HG03460 (cell line): ENCODE results near the gene NKD2.
"Not testable (repeated sequence)": the region's sequence is repeated elsewhere in the genome, so short reads cannot be mapped to it uniquely, and the experiment has no call there.

ENCODE experiments used
- ATAC-seq: cut with Tn5 transposase; IDR thresholded peaks from one replicate; pipeline ENCODE4 v1.9.1; 2021; ENCODE audit not compliant: unreplicated experiment

NKD2 gene

DNA sequence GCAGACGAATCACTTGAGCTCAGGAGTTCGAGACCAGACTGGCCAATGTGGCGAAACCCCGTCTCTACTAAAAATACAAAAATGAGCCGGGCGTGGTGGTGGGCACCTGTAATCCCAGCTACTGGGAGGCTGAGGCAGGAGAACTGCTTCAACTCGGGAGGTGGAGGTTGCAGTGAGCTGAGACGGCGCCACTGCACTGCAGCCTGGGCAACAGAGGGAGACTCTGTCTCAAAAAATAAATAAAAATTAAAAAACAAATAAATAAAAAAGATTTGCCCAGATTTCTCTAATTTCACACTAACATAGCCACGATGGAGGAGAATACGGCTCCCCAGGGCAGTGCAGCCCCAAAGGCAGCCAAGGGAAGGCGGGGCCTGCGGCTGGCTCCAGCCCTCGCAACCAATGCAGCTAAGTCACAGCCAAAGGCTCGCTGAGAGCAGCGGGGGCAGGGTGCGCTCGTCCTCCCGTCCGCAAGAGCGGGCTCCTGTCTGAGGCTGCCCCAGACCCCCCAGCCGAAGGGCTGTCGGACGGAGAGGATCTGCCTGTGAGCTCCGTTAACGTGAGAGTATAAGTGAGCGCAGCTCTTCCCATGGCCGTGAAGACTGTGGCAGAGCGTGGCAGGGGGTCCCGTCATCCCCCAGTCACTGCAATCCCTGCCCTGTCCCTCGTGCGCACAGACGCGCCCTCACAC lies 59.7 kb downstream of the NKD2 start:
- ATAC-seq = no peak

DNA sequence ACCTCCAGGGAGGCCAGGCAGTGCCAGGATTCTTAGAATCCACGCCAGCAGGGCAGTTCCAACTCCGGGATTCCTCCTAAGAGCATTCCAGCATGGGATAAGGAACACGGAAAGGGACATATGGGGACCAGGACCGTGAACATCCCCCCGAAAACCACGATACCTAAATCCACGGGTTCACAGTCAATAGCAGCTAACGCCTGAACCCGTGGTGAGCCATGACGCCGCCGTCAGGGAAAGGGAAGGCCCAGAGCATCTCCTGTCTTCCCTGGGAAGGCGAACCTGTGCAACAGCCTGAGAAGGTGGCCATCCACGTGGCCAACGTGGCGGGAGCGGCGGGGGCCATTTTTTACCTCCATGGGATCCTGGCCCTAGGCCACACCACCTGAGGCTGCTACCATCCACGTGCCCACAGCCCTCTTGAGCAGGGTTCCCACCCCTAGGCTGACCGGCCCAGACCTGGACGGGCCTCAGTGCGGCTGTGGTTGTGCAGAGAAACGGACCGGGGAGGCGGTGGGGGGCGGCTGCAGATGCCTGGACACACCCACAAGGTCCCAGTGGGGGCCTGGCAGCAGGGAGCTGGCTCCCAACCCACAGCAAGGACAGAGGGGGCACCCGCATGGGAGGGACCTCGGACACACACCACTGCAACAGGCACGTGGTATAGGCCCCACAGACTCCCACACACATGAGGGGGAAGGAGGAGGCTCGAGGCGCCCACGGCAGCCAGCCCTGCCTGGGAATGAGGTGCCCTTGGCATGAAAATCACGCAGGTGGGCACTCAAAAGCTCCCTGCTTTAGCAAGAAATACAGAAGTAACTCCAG lies 60.5 kb downstream of the NKD2 start:
- no peak for ATAC-seq

DNA sequence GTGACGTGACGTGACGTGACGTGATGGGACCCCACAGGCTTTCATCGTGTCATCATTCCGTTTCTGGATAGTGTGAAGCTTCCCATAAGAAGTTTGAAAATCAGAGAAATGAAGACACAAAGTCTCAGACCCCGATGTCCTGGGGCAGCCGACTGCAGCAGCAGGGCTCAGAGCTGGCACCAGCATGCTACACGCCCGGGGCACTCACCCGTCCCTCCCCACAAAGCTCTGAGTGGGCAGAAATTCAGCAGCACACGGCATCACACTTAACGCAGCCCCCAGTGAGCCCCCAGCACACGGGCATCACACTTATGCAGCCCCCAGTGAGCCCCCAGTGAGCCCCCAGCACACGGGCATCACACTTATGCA lies 61.1 kb downstream of the NKD2 start:
- no peak for ATAC-seq

DNA sequence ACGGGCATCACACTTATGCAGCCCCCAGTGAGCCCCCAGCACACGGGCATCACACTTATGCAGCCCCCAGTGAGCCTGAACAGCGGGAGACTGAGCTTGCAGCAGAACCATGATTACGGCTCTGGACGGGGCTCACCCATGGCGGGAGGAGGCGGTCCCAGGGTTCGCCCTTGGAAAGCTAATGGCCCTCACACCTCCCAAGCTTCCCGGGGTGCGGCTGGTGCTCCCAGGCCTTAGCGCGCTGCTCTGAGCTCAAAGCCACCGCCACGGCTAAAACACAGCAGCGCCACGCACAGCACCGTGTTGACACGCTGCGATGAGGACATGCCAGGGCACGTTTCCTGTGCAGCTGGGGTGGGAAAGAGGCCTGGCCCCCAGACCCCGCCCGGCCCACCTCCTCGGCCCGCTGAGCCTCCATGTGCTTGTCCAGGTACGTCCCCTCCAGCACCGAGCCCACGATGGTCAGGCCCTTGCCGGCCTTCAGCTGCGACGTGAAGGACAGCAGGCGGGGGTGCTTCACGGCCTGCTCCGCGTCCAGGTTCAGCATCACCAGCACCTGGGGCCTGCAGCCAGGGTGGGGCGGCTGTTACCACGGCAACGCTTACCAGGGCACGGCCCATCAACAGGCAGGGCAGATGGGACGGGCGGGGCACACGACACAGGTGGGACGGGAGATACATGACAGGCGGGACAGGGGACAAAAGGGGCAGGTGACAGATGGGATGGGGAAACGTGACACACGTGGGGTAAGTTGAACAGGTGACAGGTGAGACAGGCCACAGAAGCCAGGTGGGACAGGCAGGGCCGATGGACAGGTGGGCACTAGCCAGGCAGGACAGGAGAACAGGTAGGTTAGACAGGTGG lies 64.9 kb downstream of the NKD2 start:
- ATAC-seq = no peak

DNA sequence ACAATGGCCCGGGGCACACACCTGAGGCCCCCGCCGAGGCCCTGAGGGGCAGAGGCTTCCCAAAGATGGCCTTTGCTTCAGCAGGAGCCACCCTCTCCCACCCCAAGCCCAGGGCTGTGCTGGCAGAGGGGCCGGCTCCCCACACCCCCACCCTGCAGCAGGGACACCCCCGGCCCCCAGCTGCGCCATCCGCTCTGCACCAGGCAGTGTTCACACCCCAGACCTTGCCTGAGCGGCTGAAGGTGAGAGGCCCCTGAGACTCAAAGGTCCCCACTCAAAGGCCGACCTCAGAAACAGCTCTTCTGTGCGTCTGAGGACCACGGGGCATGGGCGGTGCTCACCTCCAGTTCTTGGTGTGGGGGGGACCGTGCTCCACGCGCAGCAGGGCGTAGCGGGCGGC lies 65.6 kb downstream of the NKD2 start:
- ATAC-seq = no peak

DNA sequence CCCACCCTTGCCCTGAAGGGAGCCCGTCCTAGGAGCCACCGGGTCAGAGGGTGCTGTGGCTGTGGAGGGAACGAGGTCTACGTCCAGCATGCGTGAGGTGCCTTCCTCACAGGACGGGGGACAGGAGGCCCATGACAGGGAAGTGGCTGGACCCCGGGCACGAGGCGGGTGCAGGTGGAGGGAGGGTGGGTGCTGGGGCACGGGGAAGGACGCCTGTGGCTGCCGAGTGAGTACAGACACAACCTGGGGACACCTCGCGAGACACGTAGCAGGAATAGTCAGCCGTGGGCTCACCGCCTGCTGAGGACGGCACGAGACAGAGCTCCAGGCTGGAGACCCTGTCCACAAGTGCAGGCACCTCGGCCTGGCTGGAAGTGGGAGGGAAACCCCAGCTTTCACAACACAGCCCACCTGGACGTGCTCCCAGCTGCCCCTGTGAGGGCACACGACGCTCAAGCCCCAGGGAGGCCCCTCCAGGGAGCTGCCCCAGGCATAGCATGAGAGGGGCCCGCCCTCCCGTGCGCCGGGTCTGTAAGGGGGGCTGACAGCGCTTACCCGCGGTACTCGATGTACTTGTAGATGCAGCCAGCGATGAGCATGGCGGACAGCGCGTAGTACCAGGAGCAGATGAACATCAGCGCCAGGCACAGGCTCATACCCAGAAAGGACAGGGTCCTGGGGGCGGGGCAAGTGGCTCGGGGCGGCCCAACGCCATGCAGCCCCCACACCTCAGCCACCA lies 66.4 kb downstream of the NKD2 start:
- ATAC-seq = no peak

DNA sequence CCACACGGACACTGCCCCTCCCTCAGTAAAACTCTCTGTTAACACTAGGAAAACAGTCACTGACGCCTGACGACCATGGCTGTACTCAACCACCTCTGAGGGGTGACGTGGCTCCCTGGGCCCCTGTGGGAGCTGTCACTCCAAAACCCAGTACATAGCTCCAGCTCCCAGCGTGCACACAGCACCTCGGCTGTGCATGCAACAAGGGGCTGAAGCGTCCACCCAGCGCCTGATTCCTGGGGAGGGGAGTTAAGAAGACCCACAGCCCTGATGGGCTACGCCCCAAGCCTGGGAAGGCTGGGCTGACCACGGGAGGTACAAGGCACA lies 66.9 kb downstream of the NKD2 start:
- no peak for ATAC-seq

DNA sequence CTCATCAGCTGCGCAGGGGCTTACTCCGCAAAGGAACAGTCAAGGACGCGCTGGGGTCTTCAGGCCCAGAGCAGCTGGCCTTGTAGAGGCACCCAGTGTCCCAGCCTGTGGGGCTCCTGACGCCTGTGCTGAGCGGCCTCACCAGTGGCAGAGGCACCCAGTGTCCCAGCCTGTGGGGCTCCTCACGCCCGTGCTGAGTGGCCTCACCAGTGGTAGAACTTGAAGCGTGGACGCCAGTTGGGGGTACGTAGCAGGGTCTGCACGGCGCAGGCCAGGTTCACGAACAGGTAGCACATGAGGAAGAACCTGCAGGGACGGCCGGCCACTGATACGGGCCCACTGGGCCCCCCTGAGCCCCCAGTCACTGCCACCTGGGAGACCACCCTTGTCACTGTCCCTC lies 67.3 kb downstream of the NKD2 start:
- ATAC-seq = no peak

DNA sequence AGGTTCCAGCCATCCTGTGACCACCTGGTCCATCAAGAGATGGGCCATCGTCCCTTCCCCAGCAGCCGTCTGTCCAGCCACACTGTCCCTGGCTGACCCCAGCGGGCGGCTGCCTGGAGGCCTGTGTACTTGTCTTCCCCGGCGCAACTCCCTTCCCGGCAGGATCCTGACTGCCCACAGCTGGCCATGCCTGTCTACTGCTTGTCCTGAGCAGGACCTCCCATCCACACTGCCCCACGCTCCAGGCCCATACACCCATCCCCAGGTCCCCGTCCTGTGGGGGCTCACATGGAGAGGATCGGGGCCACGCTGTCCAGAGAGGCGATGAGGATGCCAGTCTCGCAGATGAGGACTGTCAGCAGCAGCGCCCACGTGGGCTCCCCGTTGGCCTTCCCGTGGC lies 67.8 kb downstream of the NKD2 start:
- no peak for ATAC-seq

DNA sequence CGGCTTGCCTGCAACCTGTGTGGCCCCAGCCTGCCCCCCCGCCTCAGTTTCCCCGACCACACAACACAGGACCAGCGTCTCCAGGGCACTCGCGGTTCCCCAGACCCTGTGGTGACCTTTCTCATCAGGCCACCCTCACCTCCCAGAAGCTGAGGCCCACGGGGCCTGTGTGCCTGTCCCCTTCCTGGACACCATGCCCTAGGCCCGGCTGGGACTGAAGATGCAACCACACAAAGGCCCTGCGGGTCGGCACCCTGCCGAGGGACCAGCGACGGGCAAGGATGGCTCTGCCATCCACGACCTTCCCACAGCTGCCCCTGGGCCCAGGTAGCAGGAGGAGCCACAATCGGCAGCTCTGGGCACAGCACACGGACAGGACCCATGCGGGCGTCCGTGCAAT lies 68.4 kb downstream of the NKD2 start:
- no peak for ATAC-seq

DNA sequence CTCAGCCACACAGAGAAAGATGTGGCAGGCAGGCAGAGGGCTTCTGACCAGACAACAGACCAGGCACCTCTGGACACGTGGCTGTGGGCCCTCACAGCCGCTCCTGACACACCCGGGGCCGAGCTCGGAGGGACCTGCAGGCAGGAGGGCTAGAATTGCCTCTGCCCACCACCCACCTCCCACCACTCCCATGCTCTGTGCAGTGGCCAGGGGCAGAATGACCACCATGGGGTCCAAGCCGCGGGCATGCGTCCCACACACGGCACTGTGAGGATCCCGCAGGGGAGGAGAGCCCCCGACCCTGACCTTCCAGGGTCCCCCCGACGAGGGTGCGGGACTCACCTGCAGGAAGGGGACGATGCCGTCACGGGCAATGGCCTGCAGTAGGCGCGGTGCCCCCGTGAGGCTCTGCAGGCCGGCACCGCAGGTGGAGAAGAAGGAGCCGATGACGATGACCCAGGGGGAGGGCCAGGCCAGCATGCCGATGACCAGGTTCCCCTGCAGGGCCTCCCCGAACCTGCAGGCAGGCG lies 69.0 kb downstream of the NKD2 start:
- ATAC-seq = no peak

DNA sequence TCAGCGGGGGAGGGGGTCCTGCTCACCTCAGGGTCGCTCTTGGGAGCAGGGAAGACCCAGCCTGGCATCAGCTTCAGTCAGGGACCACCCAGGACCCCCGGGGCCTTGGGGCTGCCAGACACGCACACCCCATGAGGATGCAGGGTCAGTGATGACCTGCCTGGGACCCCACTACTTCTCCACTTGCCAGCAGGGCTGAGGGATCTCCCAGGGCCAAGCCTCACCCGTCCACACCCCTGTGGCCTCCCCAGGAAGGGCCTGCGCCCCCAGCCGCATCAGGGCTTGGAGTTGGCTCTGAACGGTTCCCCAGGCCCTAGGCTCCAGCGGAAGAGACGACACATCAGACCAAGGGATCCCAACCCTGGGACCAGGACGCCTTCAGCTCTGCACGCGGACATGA lies 69.6 kb downstream of the NKD2 start:
- no peak for ATAC-seq

DNA sequence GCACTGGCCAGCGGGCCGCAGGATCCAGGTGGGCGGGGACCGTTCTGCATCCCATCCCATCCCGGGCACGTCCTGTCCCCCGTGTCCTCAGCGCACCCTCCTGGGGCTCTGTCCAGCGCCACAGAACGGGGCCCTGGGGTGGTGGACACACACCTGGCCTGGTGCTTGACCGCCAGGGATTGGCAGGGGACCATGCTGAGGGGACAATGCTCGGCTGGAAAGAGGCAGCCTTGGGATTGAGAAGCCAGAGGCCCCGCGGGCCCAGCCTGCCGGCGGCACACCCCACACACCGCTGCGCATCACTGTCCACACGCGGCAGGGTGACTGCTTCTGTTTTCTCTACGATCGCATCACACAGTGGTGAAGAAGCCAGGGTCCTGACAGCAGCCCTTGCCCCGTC lies 70.2 kb downstream of the NKD2 start:
- ATAC-seq = no peak

DNA sequence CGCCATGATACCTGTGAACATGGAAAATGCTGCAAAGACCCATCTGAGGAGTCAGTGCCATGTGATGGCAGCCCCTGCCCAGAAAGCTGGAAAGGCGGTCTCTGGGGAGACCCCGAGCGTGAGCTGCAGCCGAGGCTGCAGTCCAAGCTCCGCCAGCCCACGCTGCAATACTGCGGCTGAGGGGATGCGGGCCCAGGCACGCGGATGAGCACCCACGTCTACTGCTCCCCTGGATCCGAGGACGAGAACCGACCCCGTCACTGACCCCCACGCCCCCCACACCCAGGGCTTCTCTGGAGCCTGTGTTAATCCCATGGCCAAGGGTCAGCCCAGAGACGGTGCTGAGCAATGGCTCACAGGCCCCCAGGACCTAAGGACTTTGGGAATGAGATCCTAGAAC lies 70.9 kb downstream of the NKD2 start:
- ATAC-seq = no peak

DNA sequence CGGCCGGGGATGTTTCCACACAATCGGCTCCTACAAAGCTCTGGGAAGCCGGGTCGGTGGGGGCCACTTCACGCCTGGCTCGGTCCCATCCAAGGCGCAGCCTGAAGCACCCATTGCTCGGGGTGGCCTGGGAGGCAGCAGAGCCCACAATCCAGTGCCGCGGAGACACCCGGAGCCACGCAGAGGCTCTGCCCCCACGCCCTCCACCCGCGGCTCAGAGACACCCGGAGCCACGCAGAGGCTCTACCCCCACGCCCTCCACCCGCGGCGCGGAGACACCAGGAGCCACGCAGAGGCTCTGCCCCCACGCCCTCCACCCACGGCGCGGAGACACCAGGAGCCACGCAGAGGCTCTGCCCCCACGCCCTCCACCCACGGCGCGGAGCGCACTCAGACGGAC lies 71.4 kb downstream of the NKD2 start:
- no peak for ATAC-seq

DNA sequence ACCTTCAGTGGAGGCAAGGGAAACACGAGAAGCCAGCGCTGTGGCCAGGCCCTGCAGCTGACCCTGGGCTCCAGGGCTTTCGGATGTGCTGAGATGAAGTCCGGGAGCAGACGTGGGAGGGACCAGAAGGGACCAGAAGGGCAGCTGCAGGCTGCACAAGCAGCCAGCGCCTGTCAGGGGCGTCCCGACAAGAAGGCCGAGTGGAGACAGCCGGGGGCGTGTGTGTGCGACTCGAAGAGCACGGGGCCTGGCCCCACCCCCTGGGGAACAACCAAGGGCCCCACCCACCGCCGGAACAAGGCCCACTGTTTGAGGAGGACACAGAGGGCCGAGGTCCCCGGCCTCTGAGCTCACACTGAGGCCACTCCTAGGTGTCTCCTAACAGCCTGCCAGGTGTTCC lies 71.8 kb downstream of the NKD2 start:
- ATAC-seq = no peak

DNA sequence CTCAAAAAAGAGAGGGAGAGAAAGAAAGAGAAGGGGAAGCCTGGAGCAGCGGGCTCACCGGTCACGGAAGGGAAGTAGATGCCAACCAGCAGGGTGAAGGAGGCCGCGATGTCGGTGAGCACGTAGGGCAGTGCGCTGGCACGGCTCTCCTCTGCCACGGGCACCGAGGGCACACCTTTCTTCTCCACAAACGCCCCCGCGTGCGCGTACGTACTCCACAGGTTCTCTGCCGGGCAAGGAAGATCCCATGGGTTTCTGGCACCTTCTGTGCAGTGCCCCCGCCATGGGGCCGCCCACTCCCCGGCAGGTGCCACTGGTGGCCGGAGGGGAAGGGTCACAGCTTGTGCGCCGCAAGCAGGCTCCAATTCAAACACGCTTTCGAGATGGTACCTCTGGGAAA lies 72.9 kb downstream of the NKD2 start:
- ATAC-seq = no peak

DNA sequence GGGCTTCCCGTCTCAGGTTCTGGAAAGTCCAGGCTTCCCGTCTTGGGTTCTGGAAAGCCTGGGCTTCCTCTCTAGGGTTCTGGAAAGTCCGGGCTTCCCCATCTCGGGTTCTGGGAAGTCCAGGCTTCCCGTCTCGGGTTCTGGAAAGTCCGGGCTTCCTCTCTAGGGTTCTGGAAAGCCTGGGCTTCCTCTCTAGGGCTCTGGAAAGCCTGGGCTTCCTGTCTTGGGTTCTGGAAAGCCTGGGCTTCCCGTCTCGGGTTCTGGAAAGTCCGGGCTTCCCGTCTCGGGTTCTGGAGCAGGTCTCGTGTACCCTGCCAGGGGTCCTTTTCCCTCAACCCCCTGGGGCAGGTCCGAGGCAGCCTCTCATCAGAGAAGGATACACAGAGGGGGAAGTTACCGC lies 74.4 kb downstream of the NKD2 start:
- not testable (repeated sequence) for ATAC-seq

DNA sequence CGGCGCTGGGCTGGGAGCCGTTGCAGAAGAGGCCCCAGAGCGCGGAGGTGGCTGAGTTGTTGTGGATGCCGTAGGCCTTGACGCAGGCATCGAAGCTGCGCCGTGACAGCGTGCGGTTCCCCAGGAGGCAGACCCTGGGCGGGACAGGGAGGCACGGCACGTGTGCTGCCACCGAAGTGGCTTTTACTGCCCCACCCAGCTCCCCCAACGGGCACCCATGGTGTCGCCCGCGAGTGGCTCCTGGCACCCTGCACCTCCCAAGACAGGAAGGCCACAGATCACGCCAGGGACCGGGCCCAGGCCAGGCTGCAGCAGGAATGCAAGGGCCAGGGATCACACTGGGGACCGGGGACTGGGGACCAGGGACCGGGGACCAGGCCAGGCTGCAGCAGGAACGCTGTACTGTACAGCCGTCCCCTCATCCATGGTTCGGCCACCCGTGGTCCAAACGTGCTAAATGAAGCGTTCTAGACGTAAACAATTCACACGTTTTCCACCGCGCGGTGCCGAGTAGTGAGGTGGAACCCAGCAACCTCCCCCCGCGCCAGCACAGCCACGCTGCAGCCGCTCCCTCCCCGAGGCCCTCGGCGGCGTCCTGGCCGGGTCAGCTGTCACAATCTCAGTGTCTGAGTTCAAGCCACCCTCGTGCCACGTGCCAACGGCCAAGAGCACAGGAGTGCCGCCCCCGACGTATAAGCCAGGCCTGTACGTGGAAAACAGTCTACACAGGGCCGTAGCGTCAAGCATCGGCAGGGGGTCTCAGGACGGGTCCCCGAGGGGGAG lies 75.4 kb downstream of the NKD2 start:
- no peak for ATAC-seq

DNA sequence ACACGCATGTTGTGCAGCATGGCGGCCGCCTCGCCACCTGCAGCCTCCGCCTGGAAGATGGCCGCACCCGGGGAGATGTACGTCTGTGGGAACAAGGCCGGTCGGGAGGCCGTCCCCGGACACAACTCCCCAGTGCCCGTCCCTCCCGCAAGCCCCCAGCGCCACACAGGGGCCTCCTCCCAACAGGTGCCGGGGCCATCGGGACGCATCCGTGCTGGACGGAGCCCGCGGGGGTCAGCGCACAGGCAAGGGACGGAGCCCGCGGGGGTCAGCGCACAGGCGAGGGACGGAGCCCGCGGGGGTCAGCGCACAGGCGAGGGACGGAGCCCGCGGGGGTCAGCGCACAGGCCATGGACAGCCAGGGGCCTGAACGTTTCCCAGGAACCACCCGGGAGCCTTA lies 76.8 kb downstream of the NKD2 start:
- ATAC-seq = no peak
